Right lobe of liver (tissue), 4 donors: ENCODE results near the gene IL31RA.

Source experiments
- POLR2A ChIP-seq: fragments of 450-650 bp; IDR thresholded peaks from one replicate; pipeline ENCODE4 v1.6.1; 2017; ENCODE audit warnings: antibody characterized with exemption, mild to moderate bottlenecking
- TF ChIP-seq, protein P1 (sequence below), 4 donors: fragments of 200-600 bp in 3 of 4; fragments of 450-650 bp in 1 of 4; IDR thresholded peaks; one replicate each; pipeline versions ENCODE4 v1.5.1 to v1.8.0; 2016 to 2022; ENCODE audit warnings: antibody characterized with exemption in 4 of 4, mild to moderate bottlenecking in 2 of 4
- donor health status: DM: no; HTN: no; CAD: no.
- donor health status: DM: no; HTN: no; CAD: no.
- donor health status: DM: no; HTN: yes; CAD: no.

- TF ChIP-seq, protein P1, sequence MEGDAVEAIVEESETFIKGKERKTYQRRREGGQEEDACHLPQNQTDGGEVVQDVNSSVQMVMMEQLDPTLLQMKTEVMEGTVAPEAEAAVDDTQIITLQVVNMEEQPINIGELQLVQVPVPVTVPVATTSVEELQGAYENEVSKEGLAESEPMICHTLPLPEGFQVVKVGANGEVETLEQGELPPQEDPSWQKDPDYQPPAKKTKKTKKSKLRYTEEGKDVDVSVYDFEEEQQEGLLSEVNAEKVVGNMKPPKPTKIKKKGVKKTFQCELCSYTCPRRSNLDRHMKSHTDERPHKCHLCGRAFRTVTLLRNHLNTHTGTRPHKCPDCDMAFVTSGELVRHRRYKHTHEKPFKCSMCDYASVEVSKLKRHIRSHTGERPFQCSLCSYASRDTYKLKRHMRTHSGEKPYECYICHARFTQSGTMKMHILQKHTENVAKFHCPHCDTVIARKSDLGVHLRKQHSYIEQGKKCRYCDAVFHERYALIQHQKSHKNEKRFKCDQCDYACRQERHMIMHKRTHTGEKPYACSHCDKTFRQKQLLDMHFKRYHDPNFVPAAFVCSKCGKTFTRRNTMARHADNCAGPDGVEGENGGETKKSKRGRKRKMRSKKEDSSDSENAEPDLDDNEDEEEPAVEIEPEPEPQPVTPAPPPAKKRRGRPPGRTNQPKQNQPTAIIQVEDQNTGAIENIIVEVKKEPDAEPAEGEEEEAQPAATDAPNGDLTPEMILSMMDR (IDR thresholded peaks at IDR 0.05), result no peak
- TF ChIP-seq POLR2A, result no peak
These were observed 21.2 kb upstream of the IL31RA start for GRCh38 chr5:55829956-55830355.
